Measurements from ENCODE around the gene HERPUD1. TPM values are rescaled to one million over a fixed set of nuclear protein-coding genes. Genes with fewer than 3 reads are reported as not detected.
"Not testable (repeated sequence)": the region's sequence is repeated elsewhere in the genome, so short reads cannot be mapped to it uniquely, and the experiment has no call there.

Gene HERPUD1
- total RNA-seq, 1 experiment from 2014 or later = 30.8 TPM

GRCh38 chr16:56990407-56991286 is 58.7 kb downstream of the HERPUD1 start:
- DNase-seq (ENCODE audit: low spot score) = no peak
- no peaks in the 10 kb centered on the region for H3K9me3 Mint-ChIP-seq
- CTCF ChIA-PET = no interaction called here
- no peak overlapping the region for H3K27ac Mint-ChIP-seq
- H3K4me1 Mint-ChIP-seq = peaks cover 21% of the 10 kb centered on the region
- no peak for TF ChIP-seq ZNF219 (CRISPR knock-in tag; IDR thresholded peaks at IDR 0.05; ENCODE audit: borderline replicate concordance)
- TF ChIP-seq GRHL2 (CRISPR knock-in tag; IDR thresholded peaks at IDR 0.05; ENCODE audit: insufficient replicate concordance, severe bottlenecking) = no peak
- no peak for TF ChIP-seq FOXK1 (CRISPR knock-in tag; IDR thresholded peaks at IDR 0.05)
- TF ChIP-seq ETV6 (CRISPR knock-in tag; IDR thresholded peaks at IDR 0.05) = no peak
- no peak for TF ChIP-seq SMAD3 (CRISPR knock-in tag; IDR thresholded peaks at IDR 0.05; ENCODE audit: borderline replicate concordance)
- TF ChIP-seq NFATC4 (CRISPR knock-in tag; IDR thresholded peaks at IDR 0.05) = no peak
- TF ChIP-seq, protein P1, sequence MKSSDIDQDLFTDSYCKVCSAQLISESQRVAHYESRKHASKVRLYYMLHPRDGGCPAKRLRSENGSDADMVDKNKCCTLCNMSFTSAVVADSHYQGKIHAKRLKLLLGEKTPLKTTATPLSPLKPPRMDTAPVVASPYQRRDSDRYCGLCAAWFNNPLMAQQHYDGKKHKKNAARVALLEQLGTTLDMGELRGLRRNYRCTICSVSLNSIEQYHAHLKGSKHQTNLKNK (CRISPR knock-in tag; IDR thresholded peaks at IDR 0.05) = no peak
- TF ChIP-seq ZNF512 (CRISPR knock-in tag; IDR thresholded peaks at IDR 0.05; ENCODE audit: borderline replicate concordance) = no peak
- TF ChIP-seq MXD4 (CRISPR knock-in tag; IDR thresholded peaks at IDR 0.05; ENCODE audit: borderline replicate concordance) = no peak
- TF ChIP-seq, protein P2, sequence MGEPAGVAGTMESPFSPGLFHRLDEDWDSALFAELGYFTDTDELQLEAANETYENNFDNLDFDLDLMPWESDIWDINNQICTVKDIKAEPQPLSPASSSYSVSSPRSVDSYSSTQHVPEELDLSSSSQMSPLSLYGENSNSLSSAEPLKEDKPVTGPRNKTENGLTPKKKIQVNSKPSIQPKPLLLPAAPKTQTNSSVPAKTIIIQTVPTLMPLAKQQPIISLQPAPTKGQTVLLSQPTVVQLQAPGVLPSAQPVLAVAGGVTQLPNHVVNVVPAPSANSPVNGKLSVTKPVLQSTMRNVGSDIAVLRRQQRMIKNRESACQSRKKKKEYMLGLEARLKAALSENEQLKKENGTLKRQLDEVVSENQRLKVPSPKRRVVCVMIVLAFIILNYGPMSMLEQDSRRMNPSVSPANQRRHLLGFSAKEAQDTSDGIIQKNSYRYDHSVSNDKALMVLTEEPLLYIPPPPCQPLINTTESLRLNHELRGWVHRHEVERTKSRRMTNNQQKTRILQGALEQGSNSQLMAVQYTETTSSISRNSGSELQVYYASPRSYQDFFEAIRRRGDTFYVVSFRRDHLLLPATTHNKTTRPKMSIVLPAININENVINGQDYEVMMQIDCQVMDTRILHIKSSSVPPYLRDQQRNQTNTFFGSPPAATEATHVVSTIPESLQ (CRISPR knock-in tag; IDR thresholded peaks at IDR 0.05) = no peak
- TF ChIP-seq ATF2 (CRISPR knock-in tag; IDR thresholded peaks at IDR 0.05; ENCODE audit: borderline replicate concordance, low read depth) = no peak
- TF ChIP-seq CTCF (IDR thresholded peaks at IDR 0.05) = no peak
- no peak for TF ChIP-seq ZNF138 (CRISPR knock-in tag; conservative IDR thresholded peaks at IDR 0.05)
- TF ChIP-seq ZNF317 (CRISPR knock-in tag; IDR thresholded peaks at IDR 0.05; ENCODE audit: borderline replicate concordance, low read depth) = no peak
- TF ChIP-seq GABPB1 (CRISPR knock-in tag; IDR thresholded peaks at IDR 0.05) = no peak
- no peak for TF ChIP-seq JUN (CRISPR knock-in tag; IDR thresholded peaks at IDR 0.05)
- no peak for TF ChIP-seq ZNF121 (CRISPR knock-in tag; IDR thresholded peaks at IDR 0.05)
- TF ChIP-seq ELF4 (CRISPR knock-in tag; IDR thresholded peaks at IDR 0.05; ENCODE audit: low read depth) = no peak
- no peak for TF ChIP-seq GTF2I (CRISPR knock-in tag; conservative IDR thresholded peaks at IDR 0.05)
- H3K27me3 Mint-ChIP-seq (ENCODE audit: low read depth) = peaks cover 50% of the 10 kb centered on the region
- no peak for ATAC-seq
- POLR2A ChIA-PET = no interaction called here
- no peaks in the 10 kb centered on the region for H3K36me3 Mint-ChIP-seq
- peak overlapping the region; percentile 84 for H3K4me3 Mint-ChIP-seq

- DNase-seq (ENCODE audit: low spot score); H3K4me3 Mint-ChIP-seq; H3K27ac Mint-ChIP-seq; H3K9me3 Mint-ChIP-seq; ATAC-seq; H3K36me3 Mint-ChIP-seq; POLR2A ChIA-PET; CTCF ChIA-PET: not testable (repeated sequence)
- Mint-ChIP-seq H3K27me3 (ENCODE audit: low read depth) (peaks cover 55% of the 10 kb centered on the region), H3K4me1 (peaks cover 19% of the 10 kb centered on the region)
Observed at GRCh38 chr16:56992431-56992830, 60.5 kb downstream of the HERPUD1 start.

Data from WTC11 (cell line).